ENCODE results near the gene SEMA3A.

- TF ChIP-seq CTCF (IDR thresholded peaks at IDR 0.05) (no peak), POLR2A (IDR thresholded peaks at IDR 0.05) (no peak)
Observed at GRCh38 chr7:84022009-84022408, 172.6 kb downstream of the SEMA3A start.
